Measurements from ENCODE around the gene EXOSC7. TPM values are rescaled to one million over a fixed set of nuclear protein-coding genes. Genes with fewer than 3 reads are reported as not detected.

The EXOSC7 gene
- total and polyA plus RNA-seq, 9 of the 15 experiments (the other 6 are each of a cell fraction or from before 2014, with no cell fraction given) = 88.5 to 237 (median 112) TPM

DNA sequence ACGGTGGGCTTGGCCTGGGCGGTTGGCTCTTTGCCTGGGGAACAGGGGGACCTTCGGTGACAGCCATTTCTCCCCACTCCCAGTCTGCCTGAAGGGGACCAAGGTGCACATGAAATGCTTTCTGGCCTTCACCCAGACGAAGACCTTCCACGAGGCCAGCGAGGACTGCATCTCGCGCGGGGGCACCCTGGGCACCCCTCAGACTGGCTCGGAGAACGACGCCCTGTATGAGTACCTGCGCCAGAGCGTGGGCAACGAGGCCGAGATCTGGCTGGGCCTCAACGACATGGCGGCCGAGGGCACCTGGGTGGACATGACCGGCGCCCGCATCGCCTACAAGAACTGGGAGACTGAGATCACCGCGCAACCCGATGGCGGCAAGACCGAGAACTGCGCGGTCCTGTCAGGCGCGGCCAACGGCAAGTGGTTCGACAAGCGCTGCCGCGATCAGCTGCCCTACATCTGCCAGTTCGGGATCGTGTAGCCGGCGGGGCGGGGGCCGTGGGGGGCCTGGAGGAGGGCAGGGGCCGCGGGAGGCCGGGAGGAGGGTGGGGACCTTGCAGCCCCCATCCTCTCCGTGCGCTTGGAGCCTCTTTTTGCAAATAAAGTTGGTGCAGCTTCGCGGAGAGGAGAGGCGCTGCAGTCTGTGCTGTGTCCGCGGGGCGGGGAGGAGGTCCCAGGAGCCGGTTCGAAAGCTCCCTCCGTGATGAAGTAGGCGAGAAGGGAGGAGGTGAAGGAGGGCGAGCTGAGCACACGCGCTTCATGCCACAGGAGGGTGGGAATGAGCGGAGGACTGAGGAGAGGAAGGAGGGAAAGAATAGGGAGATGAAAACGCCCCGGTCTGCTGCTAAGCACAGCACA is 59.6 kb downstream of the EXOSC7 start (continued):
- TF ChIP-seq ZBED1 (IDR thresholded peaks at IDR 0.05) (no peak), RBM34 (IDR thresholded peaks at IDR 0.05; ENCODE audit: borderline replicate concordance, insufficient read depth, low read length) (no peak), DNMT1 (IDR thresholded peaks at IDR 0.05) (no peak), POLR3G (IDR thresholded peaks at IDR 0.05; ENCODE audit: extremely low read depth, insufficient read length, insufficient replicate concordance) (no peak), CAMTA2 (CRISPR knock-in tag; conservative IDR thresholded peaks at IDR 0.05) (no peak)
- TF ChIP-seq, protein P1, sequence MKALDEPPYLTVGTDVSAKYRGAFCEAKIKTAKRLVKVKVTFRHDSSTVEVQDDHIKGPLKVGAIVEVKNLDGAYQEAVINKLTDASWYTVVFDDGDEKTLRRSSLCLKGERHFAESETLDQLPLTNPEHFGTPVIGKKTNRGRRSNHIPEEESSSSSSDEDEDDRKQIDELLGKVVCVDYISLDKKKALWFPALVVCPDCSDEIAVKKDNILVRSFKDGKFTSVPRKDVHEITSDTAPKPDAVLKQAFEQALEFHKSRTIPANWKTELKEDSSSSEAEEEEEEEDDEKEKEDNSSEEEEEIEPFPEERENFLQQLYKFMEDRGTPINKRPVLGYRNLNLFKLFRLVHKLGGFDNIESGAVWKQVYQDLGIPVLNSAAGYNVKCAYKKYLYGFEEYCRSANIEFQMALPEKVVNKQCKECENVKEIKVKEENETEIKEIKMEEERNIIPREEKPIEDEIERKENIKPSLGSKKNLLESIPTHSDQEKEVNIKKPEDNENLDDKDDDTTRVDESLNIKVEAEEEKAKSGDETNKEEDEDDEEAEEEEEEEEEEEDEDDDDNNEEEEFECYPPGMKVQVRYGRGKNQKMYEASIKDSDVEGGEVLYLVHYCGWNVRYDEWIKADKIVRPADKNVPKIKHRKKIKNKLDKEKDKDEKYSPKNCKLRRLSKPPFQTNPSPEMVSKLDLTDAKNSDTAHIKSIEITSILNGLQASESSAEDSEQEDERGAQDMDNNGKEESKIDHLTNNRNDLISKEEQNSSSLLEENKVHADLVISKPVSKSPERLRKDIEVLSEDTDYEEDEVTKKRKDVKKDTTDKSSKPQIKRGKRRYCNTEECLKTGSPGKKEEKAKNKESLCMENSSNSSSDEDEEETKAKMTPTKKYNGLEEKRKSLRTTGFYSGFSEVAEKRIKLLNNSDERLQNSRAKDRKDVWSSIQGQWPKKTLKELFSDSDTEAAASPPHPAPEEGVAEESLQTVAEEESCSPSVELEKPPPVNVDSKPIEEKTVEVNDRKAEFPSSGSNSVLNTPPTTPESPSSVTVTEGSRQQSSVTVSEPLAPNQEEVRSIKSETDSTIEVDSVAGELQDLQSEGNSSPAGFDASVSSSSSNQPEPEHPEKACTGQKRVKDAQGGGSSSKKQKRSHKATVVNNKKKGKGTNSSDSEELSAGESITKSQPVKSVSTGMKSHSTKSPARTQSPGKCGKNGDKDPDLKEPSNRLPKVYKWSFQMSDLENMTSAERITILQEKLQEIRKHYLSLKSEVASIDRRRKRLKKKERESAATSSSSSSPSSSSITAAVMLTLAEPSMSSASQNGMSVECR (CRISPR knock-in tag; IDR thresholded peaks at IDR 0.05) = no peak
- TF ChIP-seq, protein P2, sequence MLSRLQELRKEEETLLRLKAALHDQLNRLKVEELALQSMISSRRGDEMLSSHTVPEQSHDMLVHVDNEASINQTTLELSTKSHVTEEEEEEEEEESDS (CRISPR knock-in tag; IDR thresholded peaks at IDR 0.05) = no peak

Measured in K562 (cell line).